ENCODE measurements around the gene COL8A1.

COL8A1 gene

GRCh38 chr3:99817047-99817436 lies 178.6 kb downstream of the COL8A1 start:
- H3K4me3 ChIP-seq (ENCODE audit: low read length): peak overlapping the region; percentile 70
- peak; percentile 28 for DNase-seq

GRCh38 chr3:99817437-99818240 lies 179.2 kb downstream of the COL8A1 start, which contains the start of gene CMSS1:
CMSS1 (plus strand) TSS chr3:99817862.
- Histone ChIP-seq H3K4me1 (ENCODE audit: low read length) (peaks cover 13% of the 10 kb centered on the region), H3F3A (ENCODE audit: insufficient read depth, low read length) (peaks cover 7% of the 10 kb centered on the region; the same call in 1 of the 2 replicates), H3K9me3 (replicated peaks; ENCODE audit: insufficient read depth, low read length) (no peaks in the 10 kb centered on the region), H3K36me3 (replicated peaks; ENCODE audit: insufficient read depth, low read length) (no peaks in the 10 kb centered on the region), H3K4me2 (ENCODE audit: low read depth, low read length) (peak within 1 kb of the TSS; percentile 96), H2AFZ (ENCODE audit: low read length) (peak within 1 kb of the TSS; percentile 86), H3K4me3 (ENCODE audit: low read length) (peak within 1 kb of the TSS; percentile 70), H3K27me3 (replicated peaks; ENCODE audit: insufficient read depth, low read length) (no peaks in the 10 kb centered on the region), H3K9ac (ENCODE audit: low read length) (peak within 1 kb of the TSS; percentile 78), H4K20me1 (ENCODE audit: insufficient read depth, low read length) (no peaks in the 10 kb centered on the region), H3K9me2 (replicated peaks; ENCODE audit: insufficient read depth, low read length) (no peaks in the 10 kb centered on the region), H3K27ac (ENCODE audit: low read length) (peak within 1 kb of the TSS; percentile 76), H3K79me2 (ENCODE audit: low read length) (peaks cover 39% of the 10 kb centered on the region)
- TF ChIP-seq CTCF (IDR thresholded peaks at IDR 0.05; ENCODE audit: low read length) (peak; percentile 33), EZH2phosphoT487 (IDR thresholded peaks at IDR 0.05; ENCODE audit: low read length) (no peak)
- peak; percentile 92 for DNase-seq

More at GRCh38 chr3:99817047-99817436, 178.6 kb downstream of the COL8A1 start:
- no peaks in the 10 kb centered on the region for H3K36me3 ChIP-seq (replicated peaks; ENCODE audit: insufficient read depth, low read length)
- peak overlapping the region; percentile 76; the same call in 1 of the 2 replicates for H3K27ac ChIP-seq (ENCODE audit: low read length)
- H3K9me2 ChIP-seq (replicated peaks; ENCODE audit: insufficient read depth, low read length): no peaks in the 10 kb centered on the region
- peak overlapping the region; percentile 78 for H3K9ac ChIP-seq (ENCODE audit: low read length)
- H3F3A ChIP-seq (ENCODE audit: insufficient read depth, low read length): peaks cover 7% of the 10 kb centered on the region; the same call in 1 of the 2 replicates
- TF ChIP-seq CTCF (IDR thresholded peaks at IDR 0.05; ENCODE audit: low read length): no peak
- no peak for TF ChIP-seq EZH2 (optimal IDR thresholded peaks at IDR 0.05; ENCODE audit: low read depth, low read length)
- no peak for TF ChIP-seq EZH2phosphoT487 (IDR thresholded peaks at IDR 0.05; ENCODE audit: low read length)
- H3K4me2 ChIP-seq (ENCODE audit: low read depth, low read length): peak overlapping the region; percentile 96
- H3K79me2 ChIP-seq (ENCODE audit: low read length): peaks cover 37% of the 10 kb centered on the region
- peaks cover 13% of the 10 kb centered on the region for H3K4me1 ChIP-seq (ENCODE audit: low read length)
- H4K20me1 ChIP-seq (ENCODE audit: insufficient read depth, low read length): no peaks in the 10 kb centered on the region
- H3K27me3 ChIP-seq (replicated peaks; ENCODE audit: insufficient read depth, low read length): no peaks in the 10 kb centered on the region
- no peaks in the 10 kb centered on the region for H3K9me3 ChIP-seq (replicated peaks; ENCODE audit: insufficient read depth, low read length)
- peak overlapping the region; percentile 86 for H2AFZ ChIP-seq (ENCODE audit: low read length)

GRCh38 chr3:99818818-99819217 lies 180.4 kb downstream of the COL8A1 start:
- DNase-seq: no peak
- H3K79me2 ChIP-seq (ENCODE audit: low read length): peaks cover 50% of the 10 kb centered on the region

More at GRCh38 chr3:99818818-99819217, 180.4 kb downstream of the COL8A1 start:
- Histone ChIP-seq H3K27ac (ENCODE audit: low read length) (no peak overlapping the region), H3K4me2 (ENCODE audit: low read depth, low read length) (peak overlapping the region; percentile 96), H3K4me3 (ENCODE audit: low read length) (peak overlapping the region; percentile 70), H4K20me1 (ENCODE audit: insufficient read depth, low read length) (no peaks in the 10 kb centered on the region), H3K27me3 (replicated peaks; ENCODE audit: insufficient read depth, low read length) (no peaks in the 10 kb centered on the region), H3K9me2 (replicated peaks; ENCODE audit: insufficient read depth, low read length) (no peaks in the 10 kb centered on the region), H3K36me3 (replicated peaks; ENCODE audit: insufficient read depth, low read length) (no peaks in the 10 kb centered on the region), H3K9me3 (replicated peaks; ENCODE audit: insufficient read depth, low read length) (no peaks in the 10 kb centered on the region), H2AFZ (ENCODE audit: low read length) (no peak overlapping the region), H3K4me1 (ENCODE audit: low read length) (peaks cover 13% of the 10 kb centered on the region), H3K9ac (ENCODE audit: low read length) (peak overlapping the region; percentile 78), H3F3A (ENCODE audit: insufficient read depth, low read length) (peaks cover 7% of the 10 kb centered on the region; the same call in 1 of the 2 replicates)
- TF ChIP-seq EZH2 (optimal IDR thresholded peaks at IDR 0.05; ENCODE audit: low read depth, low read length): no peak
- no peak for TF ChIP-seq EZH2phosphoT487 (IDR thresholded peaks at IDR 0.05; ENCODE audit: low read length)
- TF ChIP-seq CTCF (IDR thresholded peaks at IDR 0.05; ENCODE audit: low read length): no peak
